Liver (tissue), 9 donors: ENCODE data around the gene MEOX2. TPM values are rescaled to one million over a fixed set of nuclear protein-coding genes. Genes with fewer than 3 reads are reported as not detected.

Experiments
- DNase-seq: peaks from one replicate; pipeline ENCODE4 v3.0.0-alpha.2; 2017; ENCODE audit warnings: low spot score
- H3K27ac ChIP-seq, 2 donors: one replicate each; pipeline ENCODE4 v1.7.0; 2013; ENCODE audit warnings: inconsistent platforms in 2 of 2, low read length in 2 of 2, control low read depth in 1 of 2, low read depth in 1 of 2, mild to moderate bottlenecking in 1 of 2
- H3K27me3 ChIP-seq, 4 donors: one replicate each; pipeline versions ENCODE4 v1.6.1 to v1.7.0; 2013; ENCODE audit warnings: low read length in 3 of 4, inconsistent platforms in 1 of 4, mild to moderate bottlenecking in 1 of 4, moderate library complexity in 1 of 4; ENCODE audit not compliant: control insufficient read depth in 4 of 4, insufficient read depth in 4 of 4
- H3K36me3 ChIP-seq, 4 donors: one replicate each; pipeline versions ENCODE4 v1.6.1 to v1.7.0; 2013; ENCODE audit warnings: low read length in 3 of 4, mild to moderate bottlenecking in 3 of 4, low read depth in 1 of 4, moderate library complexity in 1 of 4; ENCODE audit not compliant: control insufficient read depth in 4 of 4, insufficient read depth in 3 of 4
- H3K4me1 ChIP-seq, 4 donors: one replicate each; pipeline versions ENCODE4 v1.6.1 to v1.7.0; 2013; ENCODE audit warnings: low read length in 3 of 4, mild to moderate bottlenecking in 3 of 4, moderate library complexity in 1 of 4; ENCODE audit not compliant: control insufficient read depth in 4 of 4, insufficient read depth in 4 of 4
- H3K4me3 ChIP-seq, 3 donors: one replicate each; pipeline versions ENCODE4 v1.6.1 to v1.7.0; 2013; ENCODE audit warnings: low read length in 3 of 3, control low read depth in 1 of 3, low read depth in 1 of 3, mild to moderate bottlenecking in 1 of 3
- H3K9ac ChIP-seq, 2 donors: one replicate each; pipeline ENCODE4 v1.7.0; 2013; ENCODE audit warnings: low read length in 2 of 2, mild to moderate bottlenecking in 2 of 2, moderate library complexity in 2 of 2, control low read depth in 1 of 2, low read depth in 1 of 2
- H3K9me3 ChIP-seq, 4 donors: one replicate each; pipeline versions ENCODE4 v1.6.1 to v1.7.0; 2013; ENCODE audit warnings: low read length in 3 of 4; ENCODE audit not compliant: control insufficient read depth in 4 of 4
- ATF3 ChIP-seq: IDR thresholded peaks from 2 replicates; pipeline ENCODE4 v1.6.1; 2016; ENCODE audit warnings: antibody characterized with exemption
- CTCF ChIP-seq: fragments of 150-350 bp; IDR thresholded peaks from 2 replicates; pipeline ENCODE4 v1.5.1; 2017; ENCODE audit warnings: improper control_type of control experiment, low read depth, low read length; ENCODE audit not compliant: missing input control
- EGR1 ChIP-seq, 2 donors: IDR thresholded peaks; 2 replicates each; pipeline ENCODE4 v1.6.1; 2016 to 2018; ENCODE audit warnings: antibody characterized with exemption in 2 of 2, low read depth in 2 of 2
- FOXA1 ChIP-seq: IDR thresholded peaks from 2 replicates; pipeline ENCODE4 v1.6.1; 2016; ENCODE audit warnings: antibody characterized with exemption
- FOXA2 ChIP-seq: IDR thresholded peaks from 2 replicates; pipeline ENCODE4 v1.6.1; 2016; ENCODE audit warnings: antibody characterized with exemption
- GABPA ChIP-seq, 2 donors: IDR thresholded peaks in 1 of 2; conservative IDR thresholded peaks in 1 of 2; 2 replicates each; pipeline ENCODE4 v1.6.1; 2016; ENCODE audit warnings: antibody characterized with exemption in 2 of 2, mild to moderate bottlenecking in 1 of 2, moderate library complexity in 1 of 2
- HNF4A ChIP-seq, 2 donors: conservative IDR thresholded peaks; 2 replicates each; pipeline ENCODE4 v1.6.1; 2016; ENCODE audit warnings: antibody characterized with exemption in 2 of 2, mild to moderate bottlenecking in 2 of 2
- HNF4G ChIP-seq: IDR thresholded peaks from 2 replicates; pipeline ENCODE4 v1.6.1; 2016; ENCODE audit warnings: antibody characterized with exemption
- JUND ChIP-seq, 2 donors: IDR thresholded peaks; 2 replicates each; pipeline ENCODE4 v1.6.1; 2016; ENCODE audit warnings: antibody characterized with exemption in 2 of 2
- MAX ChIP-seq: IDR thresholded peaks from 2 replicates; pipeline ENCODE4 v1.6.1; 2016; ENCODE audit warnings: antibody characterized with exemption
- NR2F2 ChIP-seq: IDR thresholded peaks from 2 replicates; pipeline ENCODE4 v1.6.1; 2016; ENCODE audit warnings: antibody characterized with exemption
- RAD21 ChIP-seq, 2 donors: IDR thresholded peaks; 2 replicates each; pipeline ENCODE4 v1.6.1; 2016; ENCODE audit warnings: antibody characterized with exemption in 2 of 2, mild to moderate bottlenecking in 2 of 2
- REST ChIP-seq: IDR thresholded peaks from 2 replicates; pipeline ENCODE4 v1.6.1; 2016; ENCODE audit warnings: antibody characterized with exemption, mild to moderate bottlenecking
- RXRA ChIP-seq, 2 donors: IDR thresholded peaks; 2 replicates each; pipeline ENCODE4 v1.6.1; 2017 to 2018; ENCODE audit warnings: antibody characterized with exemption in 2 of 2, mild to moderate bottlenecking in 1 of 2
- SP1 ChIP-seq: IDR thresholded peaks from 2 replicates; pipeline ENCODE4 v1.6.1; 2018; ENCODE audit warnings: antibody characterized with exemption, mild to moderate bottlenecking
- TAF1 ChIP-seq: conservative IDR thresholded peaks from 2 replicates; pipeline ENCODE4 v1.6.1; 2016; ENCODE audit warnings: antibody characterized with exemption, mild to moderate bottlenecking
- YY1 ChIP-seq: IDR thresholded peaks from 2 replicates; pipeline ENCODE4 v1.6.1; 2016; ENCODE audit warnings: antibody characterized with exemption, mild to moderate bottlenecking
- ZBTB33 ChIP-seq: IDR thresholded peaks from 2 replicates; pipeline ENCODE4 v1.6.1; 2016; ENCODE audit warnings: antibody characterized with exemption
- WGBS: extraction: QIAGEN DNeasy Blood & Tissue Kit; methylation state at CpG from one replicate; pipeline ENCODE4 v1.1.7; 2013; 5-methylcytosine and 5-hydroxymethylcytosine counted together
- polyA plus RNA-seq, 2 donors: library from polyadenylated mRNA; stranded (reverse) in 1 of 2; unstranded in 1 of 2; fragments of 200-250 nt in 1 of 2; fragments of >200 nt in 1 of 2; fragmentation: Nextera tagmentation in 1 of 2; extraction: Ambion mirVana in 1 of 2; gene quantifications; one replicate each; pipeline versions ENCODE4 v1.2.1 to v1.2.3, GENCODE V29; 2013 to 2015
- total RNA-seq, 2 donors: library from RNA; depleted of rRNA; stranded (reverse); fragments of >200 nt; gene quantifications; one replicate each; pipeline ENCODE4 v1.2.3, GENCODE V29; 2014
- donor health status: healthy.
- donor health status: healthy.
- donor health status: healthy.
- donor health status: healthy.
- donor health status: healthy.

Gene MEOX2
- total and polyA plus RNA-seq, 4 donors = 0.32 to 0.70 (median 0.47) TPM

GRCh38 chr7:15709978-15710377 is 23.5 kb upstream of the MEOX2 start:
- Histone ChIP-seq H3K36me3 (no peaks in the 10 kb centered on the region), H3K4me1 (no peaks in the 10 kb centered on the region), H3K27me3 (no peaks in the 10 kb centered on the region), H3K4me3 (no peak overlapping the region), H3K9ac (no peak overlapping the region), H3K27ac (no peak overlapping the region), H3K9me3 (no peaks in the 10 kb centered on the region)
- DNase-seq = no peak
- 83% methylated on average over 3 of the region's 3 CpGs for WGBS
- TF ChIP-seq SP1 = no peak
- no peak for TF ChIP-seq NR2F2
- TF ChIP-seq RXRA (IDR thresholded peaks at IDR 0.05) = no peak
- no peak for TF ChIP-seq FOXA2
- no peak for TF ChIP-seq EGR1 (IDR thresholded peaks at IDR 0.05; ENCODE audit: low read depth in 2 of 2)
- no peak for TF ChIP-seq REST
- TF ChIP-seq HNF4G = no peak
- no peak for TF ChIP-seq HNF4A (conservative IDR thresholded peaks at IDR 0.05)
- TF ChIP-seq JUND (IDR thresholded peaks at IDR 0.05) = no peak
- TF ChIP-seq CTCF = no peak
- TF ChIP-seq MAX = no peak
- no peak for TF ChIP-seq GABPA (IDR thresholded peaks at IDR 0.05 in 1 of 2, conservative IDR thresholded peaks at IDR 0.05 in 1 of 2)
- no peak for TF ChIP-seq YY1
- TF ChIP-seq TAF1 = no peak

GRCh38 chr7:15707570-15707969 is 21.1 kb upstream of the MEOX2 start:
- 73% methylated on average over 1 of the region's 1 CpG for WGBS
- Histone ChIP-seq H3K4me1 (no peaks in the 10 kb centered on the region), H3K27ac (no peak overlapping the region), H3K9me3 (no peaks in the 10 kb centered on the region), H3K4me3 (no peak overlapping the region), H3K36me3 (no peaks in the 10 kb centered on the region), H3K9ac (no peak overlapping the region), H3K27me3 (no peaks in the 10 kb centered on the region)
- no peak for DNase-seq
- TF ChIP-seq GABPA (IDR thresholded peaks at IDR 0.05 in 1 of 2, conservative IDR thresholded peaks at IDR 0.05 in 1 of 2) (no peak), YY1 (no peak), JUND (IDR thresholded peaks at IDR 0.05) (no peak), RAD21 (IDR thresholded peaks at IDR 0.05) (no peak), TAF1 (no peak), FOXA2 (no peak), RXRA (IDR thresholded peaks at IDR 0.05) (no peak), CTCF (no peak), FOXA1 (no peak), REST (no peak), MAX (no peak), ZBTB33 (no peak), NR2F2 (no peak), ATF3 (no peak), HNF4G (no peak)
